DMS 273 (cell line): Measurements from ENCODE around the gene NOP56.
"Not testable (repeated sequence)": the region's sequence is repeated elsewhere in the genome, so short reads cannot be mapped to it uniquely, and the experiment has no call there.

ENCODE experiments used
- DNase-seq: peaks from one replicate; lab custom pipeline; 2025; ENCODE audit not compliant: unreplicated experiment; lab: John Stamatoyannopoulos, UW

Gene NOP56

DNA sequence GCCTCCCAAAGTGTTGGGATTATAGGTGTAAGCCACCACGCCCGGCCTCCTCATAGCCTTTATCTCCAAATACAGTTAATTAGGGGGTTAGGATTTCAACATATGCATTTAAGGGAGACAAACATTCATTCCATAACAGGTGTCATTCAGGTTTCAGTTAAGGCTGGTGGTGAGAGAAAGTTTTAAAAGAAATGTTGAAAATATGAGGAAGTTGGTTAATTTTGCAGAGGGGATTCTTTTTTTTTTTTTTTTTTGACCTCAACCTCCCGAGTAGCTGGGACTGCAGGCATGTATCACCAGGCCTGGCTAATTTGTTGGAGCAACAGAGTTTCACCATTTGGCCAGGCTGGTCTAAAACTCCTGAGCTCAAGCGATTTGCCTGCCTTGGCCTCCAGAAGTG, 27.6 kb downstream of the NOP56 start:
- DNase-seq: no peak

DNA sequence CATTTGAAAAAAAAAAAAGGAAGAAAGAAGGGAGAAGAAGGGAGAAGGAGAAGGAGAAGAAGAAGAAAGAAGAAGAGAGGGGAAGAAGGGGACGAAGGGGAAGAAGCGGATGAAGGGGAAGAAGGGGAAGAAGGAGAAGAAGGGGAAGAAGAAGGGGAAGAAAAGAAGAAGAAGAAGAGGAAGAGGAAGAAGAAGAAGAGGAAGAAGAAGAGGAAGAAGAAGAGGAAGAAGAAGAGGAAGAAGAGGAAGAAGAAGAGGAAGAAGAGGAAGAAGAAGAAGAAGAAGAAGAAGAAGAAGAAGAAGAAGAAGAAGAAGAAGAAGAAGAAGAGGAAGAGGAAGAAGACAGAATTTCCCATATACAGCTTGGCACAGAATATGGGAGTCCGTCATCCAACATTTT, 29.6 kb downstream of the NOP56 start:
- DNase-seq: not testable (repeated sequence)

DNA sequence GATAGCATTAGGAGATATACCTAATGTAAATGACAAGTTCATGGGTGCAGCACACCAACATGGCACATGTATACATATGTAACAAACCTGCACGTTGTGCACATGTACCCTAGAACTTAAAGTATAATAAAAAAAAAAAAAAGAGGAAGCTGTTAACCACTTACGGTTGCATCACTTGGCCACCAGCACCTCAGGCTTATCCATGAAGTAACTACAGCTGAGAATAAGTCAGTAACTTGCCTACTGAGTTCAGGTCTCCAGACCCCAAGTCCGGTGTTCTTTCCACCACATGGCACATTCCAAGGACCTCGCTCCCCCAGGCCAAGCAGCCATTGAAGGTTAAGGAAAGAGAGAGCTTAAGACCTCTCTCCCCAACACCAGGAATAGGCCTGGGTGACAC, 32.4 kb downstream of the NOP56 start:
- not testable (repeated sequence) for DNase-seq

DNA sequence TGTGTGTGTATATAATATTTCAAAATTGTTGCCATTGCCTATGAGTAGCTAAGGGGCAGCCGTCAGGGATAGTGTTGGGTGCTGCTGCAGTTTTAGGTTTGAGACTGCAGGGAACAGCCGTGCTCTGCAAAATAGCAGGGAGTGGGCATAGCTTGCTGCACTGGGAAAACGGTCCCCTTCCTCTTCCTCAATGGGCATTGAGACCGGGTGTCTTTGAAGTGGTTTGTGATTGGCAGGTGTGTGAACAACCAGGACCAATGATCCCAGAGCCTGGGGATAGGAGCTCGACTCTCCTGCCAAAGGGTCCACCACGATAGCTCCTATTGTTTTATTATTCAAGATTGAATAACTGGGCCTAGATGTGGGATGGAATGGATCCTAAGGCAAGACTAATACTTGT, 35.1 kb downstream of the NOP56 start:
- DNase-seq: no peak

DNA sequence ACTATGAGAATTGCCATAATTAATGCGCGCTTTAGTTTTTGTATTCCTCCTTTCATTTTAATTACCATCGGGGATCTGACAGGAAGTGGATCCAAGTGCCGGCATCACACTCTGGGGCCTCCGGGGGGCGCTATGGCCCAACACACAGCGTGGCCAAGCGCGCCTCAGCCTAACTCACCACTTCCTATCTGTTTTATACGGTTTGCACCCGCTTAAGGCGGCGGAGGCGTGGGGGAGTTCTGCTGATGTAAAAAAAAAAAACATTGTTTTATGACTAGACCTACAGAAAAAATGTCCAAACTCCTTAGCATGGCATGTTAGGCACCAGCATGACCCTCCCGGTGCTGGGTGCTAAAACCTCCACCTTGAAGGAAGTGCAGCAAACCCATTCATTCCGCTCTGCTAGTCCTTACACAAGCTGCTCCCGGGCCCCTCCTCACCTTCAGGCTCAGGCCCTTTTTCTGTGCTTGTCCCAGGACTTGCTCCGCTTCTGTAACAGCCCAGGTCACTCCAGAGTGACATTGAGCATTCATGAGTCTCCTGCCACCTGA, 35.7 kb downstream of the NOP56 start:
- DNase-seq: peak; percentile 73

DNA sequence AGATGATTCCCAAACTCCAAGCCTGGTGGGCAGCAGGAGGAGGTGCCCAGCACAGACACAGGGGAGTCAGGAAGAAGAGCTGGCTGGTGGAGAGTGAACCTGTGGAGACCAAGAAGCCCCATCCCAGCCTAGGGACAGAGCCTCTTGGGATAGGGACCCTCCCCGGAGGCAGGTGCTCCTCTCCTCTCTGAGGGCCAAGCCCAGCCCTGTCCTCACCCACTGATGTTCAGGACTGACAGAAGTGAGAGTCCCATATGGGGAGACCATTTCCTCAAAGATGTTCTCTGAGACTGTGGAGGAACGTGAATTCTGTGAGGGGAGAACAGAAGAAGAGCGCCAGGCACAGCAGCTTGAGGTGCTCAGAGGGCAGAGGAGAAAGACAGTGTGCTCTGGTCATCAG, 37.8 kb downstream of the NOP56 start:
- DNase-seq: no peak

DNA sequence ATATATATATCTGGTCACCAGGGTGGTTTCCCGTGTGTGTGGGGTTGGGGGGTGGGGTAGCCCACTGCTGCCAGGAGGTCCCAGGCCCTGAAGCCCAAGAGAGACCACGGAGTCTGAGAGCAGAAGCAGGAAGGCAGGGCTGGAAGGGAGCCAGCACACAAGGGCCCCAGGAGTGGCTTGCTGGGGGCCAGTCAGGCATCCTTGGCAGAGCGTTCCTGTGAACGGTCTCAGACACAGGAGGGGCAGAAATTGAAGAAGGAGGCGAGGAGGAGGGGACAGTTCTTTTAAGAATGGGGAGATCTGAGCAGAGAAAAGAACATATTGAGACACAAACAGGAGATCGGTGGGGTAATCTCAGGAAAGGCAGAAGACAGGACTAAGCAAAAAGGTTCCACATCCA, 38.3 kb downstream of the NOP56 start:
- DNase-seq: no peak

DNA sequence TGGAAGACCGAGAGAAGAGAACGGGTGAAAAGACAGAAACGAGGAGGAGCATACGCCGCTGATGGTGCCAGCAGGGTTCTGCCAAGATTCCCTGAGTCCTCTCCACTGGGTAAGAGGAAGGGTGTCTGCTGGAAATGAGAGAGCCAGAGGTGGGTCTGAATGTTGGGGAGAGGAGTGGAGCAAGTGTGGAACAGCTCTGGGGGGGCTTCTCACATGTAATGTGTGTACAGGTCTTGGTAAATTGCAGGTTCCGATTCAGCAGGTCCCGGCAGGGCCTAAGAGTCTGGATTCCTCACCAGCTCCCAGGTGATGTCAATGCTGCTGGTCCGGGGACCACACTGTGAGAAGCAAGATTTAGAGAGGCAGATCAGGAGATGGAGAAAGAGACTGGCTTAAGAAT, 38.7 kb downstream of the NOP56 start:
- no peak for DNase-seq

DNA sequence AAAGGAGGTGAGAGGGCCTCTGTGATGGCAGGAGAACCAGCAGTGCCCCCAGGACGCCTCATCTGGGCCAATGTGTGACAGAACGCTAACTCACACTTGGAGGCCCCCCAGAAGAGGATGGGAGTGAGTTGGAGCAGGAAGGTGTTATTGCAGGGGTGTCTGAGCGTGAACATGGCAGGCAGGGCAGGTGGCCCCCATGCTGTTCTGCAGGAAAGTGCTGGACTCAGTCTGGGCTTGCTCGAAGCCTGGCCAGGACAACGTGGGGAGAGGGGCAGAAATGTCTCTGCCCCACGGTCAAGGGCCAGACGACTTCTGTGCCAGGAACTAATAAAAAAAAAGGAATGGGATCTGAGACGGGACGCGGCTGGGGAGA, 39.2 kb downstream of the NOP56 start:
- no peak for DNase-seq

DNA sequence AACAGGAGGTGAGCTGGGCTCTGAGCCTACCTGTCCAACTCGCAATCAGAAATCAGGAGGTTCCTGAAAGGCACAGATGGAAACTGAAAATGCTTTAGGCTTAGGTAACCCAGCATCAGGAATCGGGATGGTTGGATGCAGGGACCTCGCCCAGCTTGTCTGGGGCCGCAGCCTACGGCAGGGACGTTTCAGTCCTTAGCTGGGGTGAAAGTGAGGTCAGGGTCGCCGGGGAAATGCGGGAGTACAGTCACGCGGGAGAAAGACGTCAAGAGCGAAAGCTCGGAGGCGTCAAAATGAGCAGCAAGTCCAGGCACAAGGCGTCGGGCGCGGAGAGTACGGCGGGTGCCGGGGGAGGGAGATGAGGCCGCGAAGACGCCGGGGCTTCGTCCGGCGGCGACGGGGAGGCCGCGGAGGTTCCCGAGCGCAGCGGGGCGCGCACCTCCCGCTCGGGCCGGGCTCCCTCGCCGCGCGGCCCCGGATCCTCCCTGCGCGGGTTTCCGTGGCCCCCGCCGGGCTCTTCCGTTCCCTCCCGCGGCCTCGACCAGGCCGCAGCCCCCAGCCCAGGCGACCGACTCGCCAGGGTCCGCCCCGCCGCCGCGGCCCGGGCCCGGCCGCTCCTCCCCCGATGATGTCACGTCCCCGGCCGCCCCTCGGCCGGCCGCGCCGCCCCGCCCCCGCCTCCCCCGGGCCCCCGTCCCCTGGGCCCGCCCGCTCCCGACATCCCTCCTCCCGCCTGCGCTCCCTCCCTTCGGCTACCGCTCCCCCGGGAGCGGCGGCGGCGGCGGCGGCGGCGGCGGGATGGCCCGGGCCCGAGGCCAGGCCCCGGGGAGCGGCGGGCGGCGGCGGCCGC, 39.8 kb downstream of the NOP56 start, which contains the start of gene EBF4:
Gene EBF4, plus strand, starts transcription at position 745 of the 850 bp plus-strand sequence. CDS start 866 bp downstream, outside the sequence.
- peak; percentile 73 for DNase-seq

DNA sequence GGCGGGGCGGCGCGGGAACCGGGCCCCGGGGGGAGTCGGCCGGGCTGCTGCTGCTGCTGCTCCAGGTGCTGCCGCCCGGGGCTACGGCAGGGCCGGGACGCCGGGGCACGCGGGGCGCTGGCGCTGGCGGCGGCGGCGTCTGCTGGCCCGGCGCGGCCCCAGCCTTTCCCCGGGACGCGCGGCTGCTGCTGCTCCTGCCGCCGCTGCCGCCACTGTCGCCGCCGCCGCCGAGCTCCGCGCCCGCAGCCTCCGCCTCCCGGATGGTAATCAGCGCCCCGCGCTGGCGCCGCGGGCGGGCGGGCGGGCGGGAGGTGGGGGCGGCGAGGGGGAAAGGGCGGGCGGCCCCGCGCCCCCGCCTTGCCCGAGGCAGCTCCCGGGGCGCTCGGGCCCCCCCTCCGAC, 40.5 kb downstream of the NOP56 start:
- DNase-seq: peak; percentile 60

DNA sequence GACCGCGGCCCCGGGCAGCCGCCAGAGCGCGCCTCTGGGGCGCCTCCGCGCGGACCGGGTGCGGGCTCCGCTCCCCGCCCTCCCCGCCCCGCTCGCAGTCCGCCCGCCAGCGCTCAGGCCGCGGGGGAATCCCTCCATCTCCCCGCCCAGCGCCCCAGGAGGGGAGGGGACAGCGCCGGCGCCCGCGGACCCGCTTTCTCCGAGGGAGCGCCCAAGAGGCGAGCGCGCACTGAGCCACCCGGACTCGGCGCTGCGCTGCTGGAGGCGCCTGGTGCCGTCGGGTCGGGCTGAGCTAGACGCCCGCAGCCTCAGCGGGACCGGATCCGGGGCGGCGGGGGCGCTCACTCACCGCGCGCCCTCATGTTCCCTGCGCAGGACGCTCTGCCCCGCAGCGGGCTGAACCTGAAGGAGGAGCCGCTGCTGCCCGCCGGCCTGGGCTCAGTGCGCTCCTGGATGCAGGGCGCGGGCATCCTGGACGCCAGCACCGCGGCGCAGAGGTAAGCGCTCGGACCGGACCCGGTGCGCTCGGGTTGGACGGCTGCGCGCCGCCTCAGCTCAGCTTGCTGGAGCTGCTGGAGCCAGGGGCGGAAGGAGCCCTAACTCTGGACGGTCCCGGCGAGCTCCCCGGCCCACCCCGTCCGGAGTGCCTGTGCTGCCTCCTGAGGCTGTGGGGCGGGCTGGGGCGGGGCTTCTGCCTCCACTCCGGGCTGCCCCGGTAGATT, 41.0 kb downstream of the NOP56 start:
- DNase-seq: peak; percentile 69

DNA sequence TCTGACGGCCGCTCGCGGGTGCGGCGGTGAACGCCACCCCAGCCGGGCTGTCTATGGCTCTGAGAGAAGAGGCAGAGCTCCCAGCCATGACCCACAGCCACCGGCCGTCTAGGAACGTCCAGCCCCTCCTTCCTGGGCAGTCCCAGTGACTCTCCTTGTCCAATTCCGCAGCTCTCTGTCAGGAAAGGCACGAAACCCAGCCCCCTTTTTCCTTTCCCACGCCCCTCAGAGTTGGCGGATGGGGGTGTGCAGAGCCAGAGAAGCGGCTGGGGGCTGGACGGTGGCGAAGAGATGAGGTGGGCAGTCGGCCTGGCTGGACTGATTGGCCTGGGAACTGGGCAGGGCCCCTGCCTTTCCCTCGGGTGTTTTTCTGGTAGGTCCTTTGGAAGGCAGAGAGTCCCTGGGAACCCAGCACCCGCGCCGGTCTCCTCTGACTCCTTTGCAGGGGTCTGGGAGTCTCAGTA, 41.6 kb downstream of the NOP56 start:
- no peak for DNase-seq

DNA sequence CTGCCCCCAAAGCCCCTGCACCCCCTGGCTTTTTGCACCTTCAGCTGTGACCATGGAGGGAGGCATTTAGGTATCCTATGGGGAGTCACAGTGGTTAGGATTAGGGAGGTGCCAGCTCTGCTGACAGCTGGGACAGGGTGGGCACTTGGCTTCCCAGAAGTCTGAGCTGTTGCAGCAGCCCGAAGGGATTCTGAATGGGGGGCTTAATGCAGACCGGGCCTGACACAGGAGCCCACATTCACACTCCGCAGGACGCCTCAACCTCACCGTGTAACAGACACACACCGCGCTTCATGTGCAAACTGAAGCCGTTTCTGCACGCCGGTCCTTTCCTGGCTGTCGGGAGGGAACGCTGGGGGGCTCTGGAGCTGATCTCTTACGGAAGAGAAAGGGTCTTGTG, 42.1 kb downstream of the NOP56 start:
- DNase-seq: no peak

DNA sequence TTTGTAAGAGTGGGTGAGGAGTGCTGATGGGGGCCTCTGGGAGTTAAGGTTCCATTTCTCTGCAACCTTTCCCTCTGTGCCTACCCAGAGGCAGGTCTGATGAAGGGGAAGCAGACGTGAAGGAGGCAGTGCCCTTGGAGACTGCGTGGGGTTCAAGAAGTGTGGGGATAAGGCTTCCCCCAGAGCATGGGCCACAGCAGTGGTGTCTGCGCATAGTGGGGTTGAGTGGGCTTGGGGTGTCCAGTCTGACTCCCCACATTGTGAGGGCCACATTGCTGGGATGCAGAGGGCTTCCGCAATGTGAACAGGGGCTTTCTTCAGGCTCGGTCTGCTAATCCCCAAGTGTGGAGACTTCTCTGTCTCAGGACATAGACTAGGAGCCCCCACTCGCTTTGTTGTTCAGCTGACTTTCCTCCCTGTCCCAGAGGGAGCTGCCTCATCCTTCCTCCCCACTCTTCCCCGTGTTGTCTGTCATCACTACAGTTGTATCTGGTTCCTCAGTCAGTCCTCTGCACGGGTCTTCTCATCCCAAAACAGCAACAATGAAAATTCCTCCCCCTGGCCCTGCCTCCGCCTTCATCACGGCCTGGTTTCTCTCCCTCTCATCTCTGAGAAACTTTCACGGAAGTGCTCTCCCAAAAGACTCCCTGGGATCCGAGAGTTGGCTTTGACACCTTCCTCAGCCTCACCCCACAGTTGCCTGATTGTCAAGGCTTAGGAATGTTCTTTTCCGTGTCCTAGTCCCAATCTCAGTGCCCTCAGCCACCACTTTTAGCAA, 43.0 kb downstream of the NOP56 start:
- DNase-seq: no peak

DNA sequence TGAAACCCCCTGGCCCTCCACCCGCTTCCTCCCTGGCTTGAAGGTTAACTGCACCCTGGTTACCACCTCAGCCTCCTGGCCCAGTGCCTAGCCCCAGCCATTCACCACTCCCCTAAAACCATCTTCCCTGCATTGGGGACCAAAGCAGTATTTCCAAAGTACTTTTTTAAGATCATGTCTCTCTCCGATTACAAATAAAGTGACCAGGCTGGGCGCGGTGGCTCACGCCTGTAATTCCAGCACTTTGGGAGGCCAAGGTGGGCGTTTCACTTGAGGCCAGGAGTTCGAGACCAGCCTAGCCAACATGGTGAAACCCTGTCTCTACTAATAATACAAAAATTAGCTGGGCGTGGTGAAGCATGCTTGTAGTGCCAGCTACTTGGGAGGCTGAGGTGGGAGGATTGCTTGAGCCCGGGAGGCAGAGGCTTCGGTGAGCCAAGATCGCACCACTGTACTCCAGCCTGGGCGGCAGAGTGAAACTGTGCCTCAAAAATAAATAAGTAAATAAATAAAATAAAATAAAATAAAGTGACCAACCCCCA, 43.6 kb downstream of the NOP56 start:
- not testable (repeated sequence) for DNase-seq

DNA sequence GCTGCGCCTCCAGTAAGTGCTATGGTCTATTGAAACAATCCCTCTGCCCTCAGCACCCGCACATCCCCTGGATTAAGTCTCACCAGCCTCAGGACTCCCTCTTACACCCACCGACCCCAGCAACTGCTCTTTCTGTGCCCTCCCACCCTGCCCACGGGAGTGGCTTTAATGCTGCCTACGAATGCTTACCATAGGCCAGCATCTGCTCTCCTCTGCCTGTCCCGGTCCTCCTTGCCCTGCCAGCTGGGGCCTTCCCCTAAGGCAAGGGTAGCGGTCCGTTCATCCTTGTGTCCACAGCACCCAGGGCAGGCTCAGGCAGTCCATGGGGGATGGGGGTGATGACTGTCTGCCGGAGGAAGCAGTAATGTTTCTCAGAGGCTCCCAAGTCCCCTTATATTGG, 44.2 kb downstream of the NOP56 start:
- DNase-seq: no peak

DNA sequence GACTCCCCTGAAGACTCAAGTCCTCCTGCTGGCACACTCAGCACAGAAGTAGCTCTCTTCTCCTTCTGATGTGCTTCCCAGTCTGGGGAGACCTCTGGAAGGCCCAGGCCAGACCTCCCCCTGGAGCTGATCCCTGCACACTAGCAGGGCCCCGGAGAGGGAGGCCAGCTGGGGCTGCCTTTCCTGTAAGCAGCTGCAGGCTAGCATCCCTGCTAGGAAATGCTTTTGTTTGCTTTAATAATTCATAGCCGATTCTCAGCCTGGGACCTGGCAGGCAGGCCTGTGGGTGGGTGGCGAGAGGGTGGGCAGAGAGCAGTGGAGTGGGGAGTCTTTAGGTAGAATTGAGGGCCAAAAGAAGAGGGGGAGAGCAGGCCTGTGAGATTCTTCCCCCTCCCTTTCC, 45.3 kb downstream of the NOP56 start:
- DNase-seq: peak; percentile 17

DNA sequence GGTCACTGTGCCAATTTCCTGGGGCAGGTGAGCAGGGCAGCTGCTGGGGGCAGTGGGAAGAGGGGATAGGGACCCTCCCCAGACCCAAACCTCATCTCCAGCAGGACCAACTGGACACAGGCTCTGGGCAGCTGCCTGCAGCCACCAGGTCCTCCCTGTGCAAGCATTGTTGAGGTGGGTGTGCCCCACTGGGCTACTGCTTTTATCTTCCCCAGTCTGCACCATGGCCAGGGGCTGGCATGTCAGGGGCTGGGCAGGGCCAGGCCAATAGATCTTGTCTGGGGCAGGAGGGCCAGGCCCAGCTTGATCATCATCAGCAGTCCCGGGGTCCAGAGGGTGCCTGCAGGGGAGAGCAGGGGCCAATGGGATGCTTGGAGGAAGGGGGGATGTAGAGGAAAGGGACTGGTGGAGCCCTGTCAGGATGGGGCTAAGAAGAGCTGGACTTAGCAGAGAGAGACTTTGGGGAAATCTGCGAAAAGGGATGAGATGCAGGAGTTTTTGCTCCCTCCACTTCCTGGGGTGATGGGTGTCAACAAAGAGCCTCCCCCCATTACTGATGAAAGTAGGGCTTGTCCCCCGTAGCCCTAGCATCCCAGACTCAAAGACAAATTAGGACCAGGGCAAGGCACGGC, 45.9 kb downstream of the NOP56 start:
- no peak for DNase-seq

DNA sequence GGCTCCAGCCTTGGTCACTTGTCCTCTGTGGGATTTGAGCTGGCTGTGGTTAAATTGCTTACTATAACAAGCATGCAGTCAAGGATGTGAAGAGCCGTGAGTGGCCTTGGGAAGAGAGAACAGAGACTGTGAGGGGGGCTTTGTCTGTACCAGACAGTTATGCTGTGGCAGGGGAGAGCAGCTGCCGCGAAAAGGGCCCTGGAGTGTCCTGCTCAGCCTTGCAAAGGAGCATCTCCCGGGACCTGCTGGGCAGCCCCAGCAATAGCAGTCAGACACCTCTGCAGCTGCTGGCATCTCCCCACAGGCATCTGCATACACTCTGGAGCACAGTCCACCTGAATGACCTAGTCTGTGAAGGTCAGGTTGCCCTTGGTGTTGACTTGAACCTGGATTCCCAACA, 46.5 kb downstream of the NOP56 start:
- no peak for DNase-seq
